NCI-H2171 treated with DMSO at 0.1 percent for 48 hours (cell line): ENCODE measurements around the gene GPR37L1.
A peak's percentile ranks its signal among the peaks of the same experiment; 100 is the strongest.
"Not testable (repeated sequence)": the region's sequence is repeated elsewhere in the genome, so short reads cannot be mapped to it uniquely, and the experiment has no call there.

ENCODE experiments used
- DNase-seq: peaks from one replicate; lab custom pipeline; 2025; lab: John Stamatoyannopoulos, UW

The GPR37L1 gene

DNA sequence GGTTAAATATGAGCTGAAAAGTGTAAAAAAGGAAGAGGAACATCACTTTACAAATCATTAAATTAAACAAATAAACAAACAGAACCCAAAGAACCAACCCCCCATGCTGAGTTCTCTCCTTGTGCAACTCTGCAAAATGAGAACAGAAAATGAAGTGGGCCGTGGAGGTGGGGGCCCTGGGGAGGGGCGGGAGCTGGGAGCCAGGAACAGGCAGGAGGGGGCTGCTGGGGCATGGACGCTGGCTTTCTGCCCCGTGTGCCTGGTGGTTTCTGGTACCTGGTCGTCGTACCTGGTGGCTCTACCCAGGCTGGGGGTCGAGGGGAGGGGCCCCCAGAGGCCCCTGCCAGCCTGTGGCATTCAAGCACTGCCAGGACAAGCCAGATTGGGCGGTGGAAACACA lies 10.8 kb downstream of the GPR37L1 start:
- DNase-seq: no peak

DNA sequence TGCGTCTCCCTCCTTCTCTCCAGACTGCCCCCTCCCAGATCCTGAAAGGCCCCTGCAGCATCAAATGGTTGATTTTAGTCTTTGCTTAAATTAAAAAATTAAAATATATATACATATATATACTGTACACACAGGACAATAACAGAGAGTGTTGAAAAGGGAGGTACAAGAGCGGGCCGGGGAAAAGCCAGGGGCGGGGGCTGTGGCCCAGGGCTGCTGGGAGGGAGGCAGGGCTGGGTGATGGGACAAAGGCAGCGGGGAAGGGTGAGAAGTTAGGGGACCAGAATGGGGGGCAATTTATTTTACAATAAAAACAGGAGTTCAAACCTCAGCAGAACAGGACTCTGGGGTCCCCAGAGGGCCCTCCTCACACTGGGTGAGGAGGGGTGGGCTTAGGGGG lies 11.3 kb downstream of the GPR37L1 start:
- no peak for DNase-seq

GRCh38 chr1:202134645-202135172 lies 12.0 kb downstream of the GPR37L1 start:
- DNase-seq: no peak

GRCh38 chr1:202135221-202135721 lies 12.6 kb downstream of the GPR37L1 start:
- peak; percentile 69 for DNase-seq

DNA sequence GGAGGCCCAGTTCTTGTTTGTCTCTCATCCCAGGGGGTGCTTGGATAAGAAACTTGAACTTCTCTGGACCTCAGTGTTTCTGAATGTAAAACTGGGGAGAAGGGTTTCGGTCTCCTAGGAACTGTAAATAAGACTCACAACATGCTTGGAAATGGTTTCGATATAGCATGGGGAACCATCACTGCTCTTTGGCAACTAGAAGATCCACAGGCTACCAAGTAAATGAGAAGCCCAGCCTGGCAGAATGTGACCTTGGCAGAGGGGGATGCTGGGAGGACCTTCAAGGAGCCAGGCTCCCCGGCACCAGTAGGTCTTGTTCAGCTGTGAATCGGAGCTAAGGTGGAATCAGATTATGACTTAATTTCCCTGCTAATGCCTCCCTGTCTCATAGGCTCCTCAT lies 18.1 kb downstream of the GPR37L1 start:
- no peak for DNase-seq

GRCh38 chr1:202141468-202141867 lies 18.8 kb downstream of the GPR37L1 start:
- not testable (repeated sequence) for DNase-seq

DNA sequence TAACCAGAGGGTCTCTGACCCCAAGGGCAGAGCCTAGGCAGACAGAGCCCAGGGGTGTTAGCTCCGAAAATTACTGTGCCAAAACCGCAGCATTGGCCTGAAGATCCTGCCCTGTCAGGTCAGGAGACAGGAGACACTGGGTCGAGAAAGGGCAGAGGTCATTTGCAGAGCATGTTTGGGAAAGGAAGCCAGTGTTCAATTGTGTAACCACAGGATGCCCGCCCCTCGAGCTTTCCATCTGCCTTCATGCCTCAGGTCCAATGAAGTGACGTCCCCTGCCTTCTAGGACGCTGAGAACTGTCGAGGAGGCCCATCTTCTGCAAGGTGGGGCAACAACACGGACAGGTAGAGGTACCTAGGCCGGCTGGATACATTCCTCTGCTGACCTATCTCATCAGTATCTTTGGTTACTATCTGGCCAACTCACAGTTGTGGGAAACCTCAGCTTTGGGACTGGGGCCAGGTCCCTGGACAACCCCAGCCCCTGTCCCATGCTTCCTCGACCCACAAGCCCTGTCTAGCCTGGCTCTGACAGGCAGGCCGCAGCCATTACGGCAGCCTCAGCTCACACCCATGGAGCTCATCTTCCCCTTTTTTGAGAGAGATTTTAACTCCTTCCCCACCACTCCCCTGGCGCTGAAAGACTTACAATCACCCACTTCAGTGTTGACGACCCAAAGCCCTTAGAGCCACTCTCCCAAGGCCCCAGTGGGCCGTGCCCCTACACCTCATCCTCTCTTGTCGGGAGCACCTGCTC lies 20.5 kb downstream of the GPR37L1 start:
- DNase-seq: no peak

DNA sequence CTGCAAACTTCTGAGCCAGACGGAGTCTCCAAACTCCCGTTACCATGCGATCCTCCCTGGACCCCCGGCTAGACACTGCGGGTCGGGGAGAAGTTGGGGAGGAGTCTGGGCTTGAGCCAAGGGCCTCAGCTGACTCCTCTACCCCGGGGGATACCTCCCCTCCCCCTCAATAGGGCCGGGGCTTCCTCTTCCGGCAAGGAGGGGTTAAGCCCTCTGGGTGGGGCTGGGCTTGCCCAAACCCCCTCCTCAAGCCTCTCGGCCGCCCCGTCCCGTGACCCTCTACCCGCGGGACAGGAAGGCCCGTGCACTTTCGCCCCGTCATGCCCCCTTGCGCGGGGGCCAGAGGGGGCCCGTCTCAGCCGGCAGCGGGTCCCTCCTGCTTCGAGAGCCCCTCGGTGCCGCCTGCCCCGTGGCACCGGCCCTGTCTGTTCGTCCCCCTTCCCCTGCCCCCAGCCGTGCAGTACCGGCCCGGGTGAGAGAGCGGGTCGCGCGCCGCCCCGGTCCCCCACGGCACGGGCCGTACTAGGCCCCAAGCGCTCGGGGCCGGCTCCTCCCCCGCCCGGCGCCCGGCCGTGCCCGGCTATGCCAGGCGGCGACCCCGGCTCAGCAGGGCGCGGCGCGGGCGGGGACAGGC lies 21.2 kb downstream of the GPR37L1 start:
- DNase-seq: peak; percentile 44

DNA sequence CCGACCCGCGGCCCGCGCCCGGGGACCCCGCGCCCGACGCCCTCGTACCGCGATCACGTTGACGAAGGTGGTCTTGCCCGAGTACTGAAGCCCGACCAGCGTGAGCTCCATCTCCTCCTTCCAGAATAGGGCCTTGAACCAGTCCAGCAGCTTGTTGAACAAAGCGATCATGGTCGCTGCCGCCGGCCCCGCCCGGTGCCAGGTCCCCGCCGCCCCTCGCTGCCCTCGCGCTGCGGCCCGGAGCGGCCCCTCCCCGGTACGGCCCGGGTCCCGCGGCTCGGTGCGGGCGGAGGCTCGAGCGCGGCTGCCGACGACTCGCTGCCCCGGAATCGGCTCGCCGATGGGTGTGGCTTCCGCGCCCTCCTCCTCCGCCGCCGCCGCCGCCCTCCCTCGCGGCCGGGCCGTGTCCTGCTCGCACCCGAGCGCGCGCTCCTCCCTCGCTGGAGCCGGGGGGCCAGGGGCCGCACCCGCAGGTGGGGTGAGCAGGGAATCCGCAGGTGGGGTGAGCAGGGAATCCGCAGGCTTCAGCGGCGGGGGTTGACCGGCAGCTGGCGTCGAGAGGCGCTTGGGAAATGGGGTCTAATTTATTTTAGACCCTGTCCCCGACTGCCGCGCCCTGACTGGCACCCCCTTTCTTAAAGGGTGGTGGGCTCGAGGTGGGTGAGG lies 21.8 kb downstream of the GPR37L1 start, which contains the start of gene ARL8A:
ARL8A (minus strand) TSS at position 336 of the 666 bp plus-strand sequence; CDS start at position 171, 165 bp downstream.
- peak; percentile 50 for DNase-seq

DNA sequence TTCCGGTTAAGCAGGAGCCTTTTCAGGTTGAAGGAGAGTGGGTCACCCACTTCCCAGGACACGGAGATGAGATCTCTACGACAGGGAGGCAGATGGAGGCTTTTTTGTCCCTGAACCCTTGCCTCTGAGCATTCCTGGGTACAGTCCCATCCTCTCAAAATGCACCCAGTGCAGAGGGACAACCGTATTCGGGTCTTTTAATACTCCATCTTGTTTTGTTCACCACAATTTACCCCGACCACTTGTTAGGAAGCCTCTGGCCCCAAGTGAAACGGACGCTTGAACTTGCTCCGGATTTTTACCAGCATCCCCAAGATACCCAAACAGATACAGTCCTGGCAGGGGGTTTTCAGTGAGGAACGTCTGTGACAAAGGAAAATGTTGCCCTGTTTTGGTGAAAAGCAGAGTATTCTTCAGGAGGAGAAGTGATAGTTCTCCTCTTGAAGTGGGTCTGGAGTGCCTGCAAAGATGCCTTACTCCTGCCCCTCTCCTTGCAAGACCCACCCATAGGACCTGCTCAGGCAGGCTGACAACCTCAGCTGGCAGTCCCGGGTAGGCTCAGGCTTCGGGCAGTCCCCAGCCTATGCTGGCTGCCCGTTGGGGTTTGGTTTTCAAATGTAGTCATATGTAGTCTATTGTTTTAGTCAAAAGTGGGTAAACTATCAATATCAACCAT lies 22.5 kb downstream of the GPR37L1 start:
- no peak for DNase-seq

DNA sequence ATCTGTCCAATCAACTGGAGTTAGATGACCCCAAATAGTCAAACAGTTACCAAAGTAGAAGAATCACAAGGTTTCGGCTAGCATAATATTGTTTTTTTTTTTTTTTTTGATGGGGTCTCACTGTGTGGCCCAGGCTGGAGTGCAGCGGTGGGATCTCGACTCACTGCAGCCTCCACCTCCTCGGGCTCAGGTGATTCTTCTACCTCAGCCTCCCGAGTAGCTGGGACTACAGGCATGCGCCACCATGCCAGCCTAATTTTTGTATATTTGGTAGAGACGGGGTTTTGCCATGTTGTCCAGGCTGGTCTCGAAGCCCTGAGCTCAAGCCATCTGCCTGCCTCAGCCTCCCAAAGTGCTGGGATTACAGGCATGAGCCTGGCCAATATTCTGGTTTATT lies 23.0 kb downstream of the GPR37L1 start:
- DNase-seq: not testable (repeated sequence)

DNA sequence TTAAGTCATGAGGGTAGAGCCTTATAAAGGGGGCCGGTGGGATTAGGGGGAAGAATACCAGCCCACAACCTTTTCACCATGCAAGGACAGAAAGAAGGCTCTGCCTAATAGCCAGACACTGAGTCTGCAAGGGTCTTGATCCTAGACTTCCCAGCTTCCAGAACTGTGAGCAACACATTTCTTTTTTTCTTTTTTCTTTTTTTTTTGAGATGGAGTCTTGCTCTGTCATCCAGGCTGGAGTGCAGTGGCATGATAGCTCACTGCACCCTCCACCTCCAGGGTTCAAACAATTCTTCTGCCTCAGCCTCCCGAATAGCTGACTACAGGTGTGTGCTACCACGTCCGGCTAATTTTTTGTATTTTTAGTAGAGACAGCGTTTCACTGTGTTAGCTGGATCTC lies 23.6 kb downstream of the GPR37L1 start:
- DNase-seq: no peak

- DNase-seq: no peak
Observed at GRCh38 chr1:202146993-202147392, 24.3 kb downstream of the GPR37L1 start.

DNA sequence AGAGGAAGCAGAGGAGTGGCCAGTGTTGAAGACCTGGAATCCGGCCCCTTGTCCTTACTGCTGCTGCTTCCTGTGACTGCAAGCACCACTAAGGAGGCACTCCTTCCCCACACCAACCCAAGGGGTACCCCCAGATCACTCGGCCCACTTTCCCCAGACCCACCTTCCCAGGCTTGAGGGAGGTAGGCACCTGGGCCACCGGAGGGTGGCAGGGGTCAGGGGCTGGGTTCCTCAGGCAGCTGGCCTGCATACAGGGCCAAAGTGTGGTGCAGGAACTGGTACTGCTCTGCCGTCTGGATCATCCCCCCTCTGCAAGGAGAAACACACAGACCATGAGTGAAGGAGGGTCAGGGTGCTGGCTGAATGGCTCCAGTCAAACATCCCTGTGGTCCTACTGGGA lies 25.7 kb downstream of the GPR37L1 start:
- DNase-seq: no peak

DNA sequence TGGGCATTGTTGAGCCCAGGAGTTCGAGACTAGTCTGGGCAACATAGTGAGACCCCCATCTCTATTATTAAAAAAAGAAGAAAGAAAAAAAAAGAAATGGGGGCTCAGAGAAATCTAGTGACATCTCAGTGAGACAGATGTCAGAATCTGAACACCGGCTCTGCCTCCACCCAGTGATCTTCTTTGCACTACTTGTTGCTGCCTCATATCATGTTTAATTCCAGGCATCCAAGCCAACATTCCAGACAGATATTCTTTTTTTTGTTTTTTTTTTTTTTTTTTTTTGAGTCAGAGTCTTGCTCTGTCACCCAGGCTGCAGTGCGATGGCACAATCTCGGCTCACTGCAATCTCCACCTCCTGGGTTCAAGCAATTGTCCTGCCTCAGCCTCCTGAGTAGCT lies 26.8 kb downstream of the GPR37L1 start:
- no peak for DNase-seq

DNA sequence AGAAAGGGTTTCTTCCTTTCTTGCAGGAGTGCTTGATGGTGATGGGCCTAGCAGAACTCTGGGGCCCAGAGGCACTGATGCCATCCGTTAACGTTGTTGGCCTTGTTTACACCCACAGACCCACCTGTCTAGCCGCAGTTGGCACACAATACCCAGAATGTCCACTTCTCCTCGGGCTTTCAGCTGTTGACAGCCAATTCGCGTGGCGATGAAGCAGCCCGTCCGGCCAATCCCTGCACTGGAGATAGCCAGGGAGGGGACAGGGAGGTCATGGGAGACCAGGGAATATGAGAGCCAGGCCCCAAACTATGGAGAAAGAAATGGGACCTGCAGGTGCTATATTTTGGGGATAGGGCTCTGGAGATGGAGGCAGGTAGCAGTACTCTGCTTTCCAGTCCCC lies 27.5 kb downstream of the GPR37L1 start:
- DNase-seq: no peak

GRCh38 chr1:202150602-202151001 lies 27.9 kb downstream of the GPR37L1 start:
- no peak for DNase-seq

GRCh38 chr1:202151045-202151444 lies 28.3 kb downstream of the GPR37L1 start:
- no peak for DNase-seq

GRCh38 chr1:202152399-202152798 lies 29.7 kb downstream of the GPR37L1 start:
- no peak for DNase-seq

DNA sequence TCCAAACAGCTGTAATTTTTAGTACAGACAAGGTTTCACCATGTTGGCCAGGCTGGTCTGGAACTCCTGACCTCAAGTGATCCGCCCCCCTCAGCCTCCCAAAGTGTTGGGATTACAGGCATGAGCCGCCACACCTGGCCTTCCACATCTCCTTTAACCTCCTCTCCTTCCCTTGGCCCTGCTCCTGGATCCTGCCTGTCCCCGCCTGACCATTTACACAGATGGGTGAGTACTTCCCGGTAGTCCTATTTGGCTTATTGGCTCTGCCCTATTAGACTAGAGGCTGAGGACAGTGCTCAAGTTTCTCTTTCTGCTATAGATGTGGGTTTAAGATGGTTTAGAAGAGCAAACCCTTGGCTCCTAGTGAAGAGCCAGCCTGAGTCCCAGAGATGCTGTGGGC lies 30.6 kb downstream of the GPR37L1 start:
- DNase-seq: no peak

GRCh38 chr1:202154148-202154765 lies 31.5 kb downstream of the GPR37L1 start:
- no peak for DNase-seq
